Measurements from ENCODE around the gene NFYA. TPM values are rescaled to one million over a fixed set of nuclear protein-coding genes. Genes with fewer than 3 reads are reported as not detected.
A peak's percentile ranks its signal among the peaks of the same experiment; 100 is the strongest.

The NFYA gene
- total RNA-seq, 1 donor from 2014 or later, result 17.5 TPM

GRCh38 chr6:41073203-41073967 lies 611 bp downstream of the NFYA start:
- DNase-seq (ENCODE audit: low spot score), result peak; percentile 96

GRCh38 chr6:41073968-41074691 lies 1.4 kb downstream of the NFYA start:
- no peak for DNase-seq (ENCODE audit: low spot score)

- no peak for DNase-seq (ENCODE audit: low spot score)
Observed at GRCh38 chr6:41074692-41075436, 2.1 kb downstream of the NFYA start.

- no peak for DNase-seq (ENCODE audit: low spot score)
Observed at GRCh38 chr6:41075651-41076626, 3.2 kb downstream of the NFYA start.

- no peak for DNase-seq (ENCODE audit: low spot score)
Observed at GRCh38 chr6:41077536-41077935, 4.8 kb downstream of the NFYA start.

GRCh38 chr6:41078101-41078500 lies 5.3 kb downstream of the NFYA start:
- DNase-seq (ENCODE audit: low spot score), result no peak

GRCh38 chr6:41079080-41079479 lies 6.3 kb downstream of the NFYA start:
- no peak for DNase-seq (ENCODE audit: low spot score)

GRCh38 chr6:41080621-41081020 lies 7.8 kb downstream of the NFYA start:
- DNase-seq (ENCODE audit: low spot score), result no peak

- no peak for DNase-seq (ENCODE audit: low spot score)
Observed at GRCh38 chr6:41083072-41083471, 10.3 kb downstream of the NFYA start.

GRCh38 chr6:41085182-41085581 lies 12.4 kb downstream of the NFYA start:
- no peak for DNase-seq (ENCODE audit: low spot score)

- DNase-seq (ENCODE audit: low spot score), result no peak
Observed at GRCh38 chr6:41088451-41088850, 15.7 kb downstream of the NFYA start.

- no peak for DNase-seq (ENCODE audit: low spot score)
Observed at GRCh38 chr6:41090841-41091761, 18.3 kb downstream of the NFYA start.

- no peak for DNase-seq (ENCODE audit: low spot score)
Observed at GRCh38 chr6:41092421-41093140, 19.8 kb downstream of the NFYA start.

GRCh38 chr6:41093729-41094128 lies 21.0 kb downstream of the NFYA start:
- no peak for DNase-seq (ENCODE audit: low spot score)

- no peak for DNase-seq (ENCODE audit: low spot score)
Observed at GRCh38 chr6:41097467-41098090, 24.8 kb downstream of the NFYA start.

- no peak for DNase-seq (ENCODE audit: low spot score)
Observed at GRCh38 chr6:41098366-41098765, 25.6 kb downstream of the NFYA start.

GRCh38 chr6:41100871-41101287 lies 28.1 kb downstream of the NFYA start:
- no peak for DNase-seq (ENCODE audit: low spot score)

- DNase-seq (ENCODE audit: low spot score), result no peak
Observed at GRCh38 chr6:41103847-41104246, 31.1 kb downstream of the NFYA start.

GRCh38 chr6:41111017-41111416 lies 38.2 kb downstream of the NFYA start:
- no peak for DNase-seq (ENCODE audit: low spot score)

All from mesenteric fat pad (tissue), 1 donor.